Spinal cord (tissue), 10 donors: ENCODE results near the gene SPNS3. TPM values are rescaled to one million over a fixed set of nuclear protein-coding genes. Genes with fewer than 3 reads are reported as not detected.

Experiments
- DNase-seq, 6 donors: peaks; one replicate each; pipeline versions ENCODE4 v3.0.0 to v3.0.0-alpha.2; 2013 to 2015; ENCODE audit warnings: low spot score in 6 of 6, low read depth in 4 of 6
- H3K27ac ChIP-seq: one replicate; pipeline ENCODE4 v1.5.1; 2013; ENCODE audit warnings: low read depth, low read length, control low read depth
- H3K27me3 ChIP-seq: one replicate; pipeline ENCODE4 v1.6.1; 2013; ENCODE audit warnings: low read length; ENCODE audit not compliant: control insufficient read depth, insufficient read depth
- H3K36me3 ChIP-seq: one replicate; pipeline ENCODE4 v1.6.1; 2013; ENCODE audit warnings: low read length; ENCODE audit not compliant: control insufficient read depth, insufficient read depth
- H3K4me1 ChIP-seq: one replicate; pipeline ENCODE4 v1.6.1; 2013; ENCODE audit warnings: low read length; ENCODE audit not compliant: control insufficient read depth, insufficient read depth
- H3K4me3 ChIP-seq: one replicate; pipeline ENCODE4 v1.5.1; 2013; ENCODE audit warnings: low read depth, low read length, control low read depth
- H3K9me3 ChIP-seq: one replicate; pipeline ENCODE4 v1.6.1; 2013; ENCODE audit warnings: low read length; ENCODE audit not compliant: control insufficient read depth, insufficient read depth
- WGBS: methylation state at CpG from one replicate; pipeline ENCODE4 v1.1.5; 2013; ENCODE audit warnings: missing lambda C conversion rate; ENCODE audit not compliant: insufficient coverage; 5-methylcytosine and 5-hydroxymethylcytosine counted together
- polyA plus RNA-seq, 2 donors: library from polyadenylated mRNA; unstranded; fragments of 120-200 nt; gene quantifications; one replicate each; pipeline ENCODE4 v1.2.1, GENCODE V29; 2013; ENCODE audit not compliant: insufficient read length in 2 of 2
- total RNA-seq, 2 donors: library from RNA; depleted of rRNA in 1 of 2; stranded (reverse); fragments of 120-200 nt in 1 of 2; fragments of >200 nt in 1 of 2; gene quantifications; one replicate each; pipeline versions ENCODE4 v1.2.3 to v1.2.4, GENCODE V29; 2013 to 2014
- donor health status: healthy.

SPNS3 gene
- total and polyA plus RNA-seq, 4 donors, result 0.83 to 2.0 (median 1.6) TPM

DNA sequence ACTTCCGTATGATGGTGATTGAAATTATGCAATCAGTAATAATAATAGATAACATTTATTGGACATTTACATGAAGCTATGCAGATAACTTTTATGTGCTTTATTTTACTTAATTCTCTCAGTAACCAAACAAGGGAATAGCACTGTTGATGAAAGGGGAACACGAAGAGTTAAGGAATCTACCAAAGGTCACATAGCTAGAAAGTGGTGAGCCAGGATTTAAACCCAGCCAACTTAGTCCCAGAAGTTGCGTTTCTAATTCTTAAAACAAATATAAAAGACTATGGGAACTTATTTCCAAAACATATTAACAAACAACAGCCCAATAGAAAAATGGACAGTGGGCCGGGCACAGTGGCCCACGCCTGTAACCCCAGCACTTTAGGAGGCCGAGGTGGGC, 9.7 kb downstream of the SPNS3 start:
- Histone ChIP-seq H3K4me3 (no peak overlapping the region), H3K27me3 (no peaks in the 10 kb centered on the region), H3K36me3 (no peaks in the 10 kb centered on the region), H3K27ac (no peak overlapping the region), H3K9me3 (no peaks in the 10 kb centered on the region), H3K4me1 (peaks cover 11% of the 10 kb centered on the region)
- 52% methylated on average over 3 of the region's 6 CpGs for WGBS
- no peak for DNase-seq

DNA sequence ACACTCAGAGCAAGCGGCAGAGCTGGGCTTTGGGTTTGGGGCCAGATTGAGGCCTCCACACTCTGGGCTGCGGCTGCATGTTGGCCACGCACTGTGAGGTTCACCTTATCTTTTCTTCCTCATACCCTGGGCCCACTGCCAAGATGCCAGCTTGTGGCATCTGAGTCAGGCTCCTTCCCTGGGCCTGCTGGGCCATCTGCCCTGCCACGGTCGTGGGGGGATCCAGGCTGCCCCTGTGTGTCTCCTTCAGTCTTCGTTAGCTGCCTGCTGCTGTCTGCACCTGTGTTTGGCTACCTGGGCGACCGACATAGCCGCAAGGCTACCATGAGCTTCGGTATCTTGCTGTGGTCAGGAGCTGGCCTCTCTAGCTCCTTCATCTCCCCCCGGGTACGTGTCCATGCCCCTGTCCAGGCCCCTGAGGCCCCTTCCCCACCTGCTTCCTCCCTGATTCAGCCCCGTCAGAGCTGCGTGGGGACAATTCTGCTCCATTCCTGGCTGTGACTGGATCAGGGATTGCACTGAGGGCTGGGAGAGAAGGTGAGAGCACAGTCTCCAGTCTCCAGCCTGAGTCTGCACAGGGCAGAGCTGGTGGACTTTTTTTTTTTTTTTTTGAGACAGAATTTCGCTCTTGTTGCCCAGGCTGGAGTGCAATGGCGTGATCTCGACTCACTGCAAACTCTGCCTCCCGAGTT, 11.2 kb downstream of the SPNS3 start:
- Histone ChIP-seq H3K9me3 (no peaks in the 10 kb centered on the region), H3K4me3 (no peak overlapping the region), H3K36me3 (no peaks in the 10 kb centered on the region), H3K27ac (no peak overlapping the region), H3K27me3 (no peaks in the 10 kb centered on the region), H3K4me1 (peaks cover 8% of the 10 kb centered on the region)
- WGBS, result 67% methylated on average over 14 of the region's 18 CpGs
- DNase-seq, result peak in 2 of 6 donors; percentile 40 to 64

DNA sequence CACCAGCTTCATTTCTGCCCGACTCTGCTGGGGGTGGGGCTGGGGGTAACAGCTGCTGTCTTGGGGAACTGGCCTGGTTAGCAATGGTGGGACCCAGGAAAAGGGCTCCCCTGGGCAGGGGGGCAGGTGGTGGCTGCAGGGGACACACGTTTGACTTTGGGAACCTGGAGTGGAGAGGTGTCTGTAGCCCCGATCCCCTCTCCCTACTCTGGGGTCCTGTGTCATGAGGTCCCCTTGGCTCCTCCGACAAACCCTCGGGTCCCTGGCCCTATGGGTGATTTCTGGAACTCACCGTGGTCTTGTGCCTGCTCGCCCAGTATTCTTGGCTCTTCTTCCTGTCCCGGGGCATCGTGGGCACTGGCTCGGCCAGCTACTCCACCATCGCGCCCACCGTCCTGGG, 12.0 kb downstream of the SPNS3 start:
- no peaks in the 10 kb centered on the region for H3K36me3 ChIP-seq
- H3K27ac ChIP-seq, result no peak overlapping the region
- DNase-seq, result no peak
- no peak overlapping the region for H3K4me3 ChIP-seq
- H3K27me3 ChIP-seq, result no peaks in the 10 kb centered on the region
- WGBS, result 98% methylated on average over 10 of the region's 13 CpGs
- no peaks in the 10 kb centered on the region for H3K9me3 ChIP-seq
- peaks cover 4% of the 10 kb centered on the region for H3K4me1 ChIP-seq

DNA sequence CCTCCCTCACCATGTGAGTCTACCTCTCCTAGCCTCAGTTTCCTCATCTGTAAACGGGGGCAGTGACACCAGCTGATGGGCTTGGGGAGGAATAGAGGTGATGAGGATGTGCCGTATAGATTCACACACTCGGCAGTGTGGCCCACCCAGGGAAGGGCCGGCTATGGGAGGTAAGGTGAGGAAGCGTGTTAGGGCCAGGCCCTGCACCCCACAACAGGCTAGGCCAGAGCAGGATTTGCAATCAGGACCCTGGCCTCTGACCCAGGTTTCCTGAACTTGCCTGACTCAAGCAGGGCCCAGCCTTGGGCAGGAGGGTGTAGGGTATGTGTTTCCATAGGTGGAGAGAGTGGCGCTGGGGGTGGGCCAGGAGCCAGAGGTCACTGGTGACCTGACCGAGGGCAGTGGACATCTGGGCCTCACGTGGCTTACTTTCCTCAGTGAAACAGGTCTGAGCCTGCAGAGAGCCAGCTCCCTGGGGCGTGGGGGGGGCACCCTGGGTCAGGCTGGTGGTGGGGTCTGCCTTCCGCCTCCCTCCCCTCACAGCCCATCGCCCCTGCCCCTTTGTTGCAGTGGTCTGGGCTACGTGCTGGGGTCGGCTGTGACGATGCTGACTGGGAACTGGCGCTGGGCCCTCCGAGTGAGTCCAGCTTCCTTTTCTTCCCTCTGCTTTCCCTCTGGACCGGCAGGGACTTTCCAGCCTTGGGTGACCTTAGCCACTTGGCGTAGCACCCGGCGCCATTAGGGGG, 12.8 kb downstream of the SPNS3 start:
- Histone ChIP-seq H3K27me3 (no peaks in the 10 kb centered on the region), H3K4me3 (no peak overlapping the region), H3K27ac (no peak overlapping the region), H3K9me3 (no peaks in the 10 kb centered on the region), H3K36me3 (no peaks in the 10 kb centered on the region), H3K4me1 (peaks cover 4% of the 10 kb centered on the region)
- DNase-seq, result no peak
- 92% methylated on average over 11 of the region's 20 CpGs for WGBS

DNA sequence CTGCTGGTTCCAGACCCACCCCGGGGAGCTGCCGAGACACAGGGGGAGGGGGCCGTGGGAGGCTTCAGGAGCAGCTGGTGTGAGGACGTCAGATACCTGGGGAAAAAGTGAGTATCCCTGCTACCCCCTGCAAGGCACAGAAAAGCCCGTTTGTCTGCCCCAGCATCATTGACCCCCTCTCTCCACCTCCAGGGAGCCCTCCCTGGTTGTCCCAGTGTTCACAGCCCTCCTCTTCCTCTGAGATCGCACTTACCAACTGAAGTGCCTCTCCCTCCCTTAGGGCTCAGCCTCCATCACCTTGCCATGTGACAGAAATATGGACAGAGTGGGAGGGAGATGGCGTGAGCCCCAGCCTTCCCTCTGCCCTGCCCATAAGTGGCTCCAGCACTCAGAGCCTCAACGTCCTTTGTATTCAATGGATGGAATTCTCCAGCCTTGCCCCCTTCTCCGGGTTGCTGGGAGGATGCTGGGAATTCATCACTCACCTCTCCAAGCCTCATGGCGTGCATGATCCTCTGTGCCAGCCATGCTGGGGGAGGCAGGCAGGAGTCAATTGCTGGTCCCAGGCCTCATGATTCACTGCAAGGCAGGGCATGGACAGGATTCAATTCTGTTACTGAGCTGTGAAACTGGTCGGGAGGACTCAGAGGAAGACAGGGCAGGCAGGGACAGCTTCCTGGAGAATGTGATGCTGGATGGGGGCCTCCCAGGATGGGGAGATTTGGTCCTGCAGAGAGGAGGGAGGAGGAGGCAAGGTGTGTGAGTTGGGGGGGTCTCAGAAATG, 14.6 kb downstream of the SPNS3 start:
- H3K36me3 ChIP-seq, result no peaks in the 10 kb centered on the region
- H3K4me1 ChIP-seq, result peaks cover 4% of the 10 kb centered on the region
- H3K4me3 ChIP-seq, result no peak overlapping the region
- H3K27me3 ChIP-seq, result no peaks in the 10 kb centered on the region
- no peaks in the 10 kb centered on the region for H3K9me3 ChIP-seq
- WGBS, result 59% methylated on average over 10 of the region's 11 CpGs
- no peak overlapping the region for H3K27ac ChIP-seq
- DNase-seq, result no peak

DNA sequence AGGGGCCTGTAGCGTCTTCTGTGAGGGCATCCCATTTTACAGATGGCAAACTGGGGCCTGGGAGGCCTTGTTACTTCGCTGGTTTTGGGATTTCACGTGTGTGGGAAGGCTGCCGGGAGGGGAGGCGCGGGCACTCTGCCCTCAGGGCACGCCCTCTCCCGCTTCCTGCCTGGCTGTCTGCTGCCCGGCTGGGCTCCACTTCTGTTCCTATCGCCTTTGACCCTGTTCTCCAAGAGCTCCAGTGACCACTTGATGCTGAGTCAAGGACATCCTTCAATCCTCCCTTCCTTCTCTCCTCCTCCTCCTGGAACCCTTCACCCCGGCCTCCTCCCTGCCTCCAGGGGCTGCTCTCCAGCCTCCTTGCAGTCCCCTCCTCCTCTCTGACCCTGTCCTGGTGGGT, 16.0 kb downstream of the SPNS3 start:
- H3K4me3 ChIP-seq, result no peak overlapping the region
- DNase-seq, result no peak
- H3K4me1 ChIP-seq, result peaks cover 1% of the 10 kb centered on the region
- H3K27me3 ChIP-seq, result no peaks in the 10 kb centered on the region
- H3K36me3 ChIP-seq, result no peaks in the 10 kb centered on the region
- 76% methylated on average over 11 of the region's 11 CpGs for WGBS
- no peak overlapping the region for H3K27ac ChIP-seq
- no peaks in the 10 kb centered on the region for H3K9me3 ChIP-seq

DNA sequence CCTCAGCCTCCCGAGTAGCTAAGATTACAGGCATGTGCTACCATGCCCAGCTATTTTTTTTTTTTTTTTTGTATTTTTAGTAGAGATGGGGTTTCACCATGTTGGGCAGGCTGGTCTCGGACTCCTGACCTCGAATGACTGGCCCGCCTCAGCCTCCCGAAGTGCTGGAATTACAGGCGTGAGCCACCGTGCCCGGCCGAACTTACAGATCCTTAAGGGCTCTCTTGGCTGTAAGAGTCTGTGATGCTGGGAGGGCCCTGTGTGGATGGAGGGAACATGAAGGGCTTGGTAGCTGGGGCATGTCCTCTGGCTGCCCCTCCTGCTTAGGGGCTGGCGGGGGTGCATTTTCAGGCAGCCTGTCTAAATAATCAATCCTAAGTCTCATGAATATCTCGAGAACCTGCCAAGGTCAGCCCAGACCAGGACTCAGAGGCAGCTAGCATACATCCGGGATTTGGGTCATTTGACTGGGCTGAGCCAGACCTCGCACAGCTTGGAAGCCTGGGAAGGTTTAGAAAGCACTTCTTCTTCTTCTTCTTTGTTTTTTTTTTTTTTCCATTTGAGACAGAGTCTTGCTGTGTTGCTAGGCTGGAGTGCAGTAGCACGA, 17.1 kb downstream of the SPNS3 start:
- Histone ChIP-seq H3K27ac (no peak overlapping the region), H3K9me3 (no peaks in the 10 kb centered on the region), H3K27me3 (no peaks in the 10 kb centered on the region), H3K4me3 (no peak overlapping the region), H3K36me3 (no peaks in the 10 kb centered on the region), H3K4me1 (no peaks in the 10 kb centered on the region)
- no peak for DNase-seq
- 93% methylated on average over 7 of the region's 14 CpGs for WGBS

DNA sequence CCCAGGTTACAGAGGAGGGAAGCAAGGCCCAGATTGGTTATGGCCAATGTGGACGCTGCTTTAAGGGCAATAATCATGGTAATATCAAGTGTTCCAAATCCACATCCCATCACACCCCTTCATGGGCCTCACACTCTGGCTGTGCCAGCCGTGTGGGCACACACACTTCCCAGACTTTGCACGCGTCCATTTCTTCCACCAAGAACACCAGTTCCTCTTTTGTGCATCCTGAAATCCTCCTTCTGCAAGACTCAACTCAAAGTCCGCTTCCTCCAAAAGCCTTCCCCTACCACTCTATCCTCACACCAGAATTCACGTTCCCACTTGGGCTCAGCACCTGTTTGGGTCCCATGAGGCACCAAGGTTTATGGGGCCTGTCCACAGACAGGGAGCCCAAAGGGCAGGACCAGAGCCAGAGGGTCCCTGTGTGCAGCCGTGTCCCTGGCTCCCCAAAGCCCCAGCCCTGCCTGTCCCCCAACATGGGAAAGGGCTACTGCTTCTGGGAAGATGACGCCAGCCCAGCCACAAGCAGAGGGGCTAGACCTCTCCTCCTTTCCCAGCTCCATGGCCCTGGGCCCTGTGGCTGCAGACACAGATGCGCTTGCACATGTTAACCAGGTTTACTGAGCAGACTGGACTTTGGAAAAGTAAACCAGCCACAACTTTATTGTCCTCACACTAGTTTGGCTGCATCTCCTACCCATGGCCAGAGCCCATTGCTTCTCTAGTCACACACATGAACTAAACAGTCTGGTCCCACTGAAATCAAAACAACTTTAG, 20.3 kb downstream of the SPNS3 start:
- no peak for DNase-seq
- Histone ChIP-seq H3K4me3 (no peak overlapping the region), H3K27ac (no peak overlapping the region), H3K36me3 (peaks cover 2% of the 10 kb centered on the region), H3K27me3 (no peaks in the 10 kb centered on the region), H3K9me3 (no peaks in the 10 kb centered on the region), H3K4me1 (no peaks in the 10 kb centered on the region)
- 89% methylated on average over 9 of the region's 9 CpGs for WGBS

DNA sequence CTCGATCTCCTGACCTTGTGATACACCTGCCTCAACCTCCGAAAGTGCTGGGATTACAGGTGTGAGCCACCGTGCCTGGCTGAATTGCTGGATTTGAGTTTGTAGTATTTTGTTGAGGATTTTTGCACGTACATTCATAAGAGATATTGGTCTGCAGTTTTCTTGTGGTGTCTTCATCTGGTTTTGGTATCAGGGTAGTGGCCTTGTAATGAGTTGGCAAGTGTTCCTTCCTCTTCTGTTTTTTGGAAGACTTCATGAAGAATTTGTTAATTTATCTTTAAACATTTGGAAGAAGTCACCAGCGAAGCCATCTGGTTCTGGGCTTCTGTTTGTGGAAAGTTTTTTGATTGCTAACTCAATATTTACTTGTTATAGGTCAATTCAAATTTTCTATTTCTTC, 26.9 kb downstream of the SPNS3 start:
- Histone ChIP-seq H3K4me3 (no peak overlapping the region), H3K36me3 (peaks cover 2% of the 10 kb centered on the region), H3K9me3 (peaks cover 3% of the 10 kb centered on the region), H3K4me1 (no peaks in the 10 kb centered on the region), H3K27me3 (no peaks in the 10 kb centered on the region), H3K27ac (no peak overlapping the region)
- WGBS, result 78% methylated on average over 4 of the region's 5 CpGs
- DNase-seq, result no peak
